ENCODE measurements around the gene TAF10. TPM values are rescaled to one million over a fixed set of nuclear protein-coding genes. Genes with fewer than 3 reads are reported as not detected.

The TAF10 gene
- polyA plus RNA-seq (2013, experiment 1 of 2): 283 TPM
- 282 TPM for polyA plus RNA-seq (2013, experiment 2 of 2)

- H4K8ac ChIP-seq (ENCODE audit: low read depth, low read length): peak within 1 kb of the TSS; percentile 87
- H2AFZ ChIP-seq (ENCODE audit: low read length): peak within 1 kb of the TSS; percentile 87
- H3K9me3 ChIP-seq (replicated peaks in 1 of 2; ENCODE audit: control insufficient read depth in 2 of 2, insufficient read depth in 1 of 2, low read depth in 1 of 2, low read length in 2 of 2): no peaks in the 10 kb centered on the region
- peak within 1 kb of the TSS; percentile 66 to 88 for H3K4me3 ChIP-seq (ENCODE audit: low read length in 2 of 2)
- peak within 1 kb of the TSS; percentile 90 for H3K23ac ChIP-seq (ENCODE audit: low read depth, low read length, poor library complexity)
- H3K18ac ChIP-seq (ENCODE audit: low read length): peak within 1 kb of the TSS; percentile 96
- peak within 1 kb of the TSS; percentile 95 for H3K4me2 ChIP-seq (ENCODE audit: insufficient read depth, low read length, poor library complexity, severe bottlenecking)
- peak; percentile 90 for DNase-seq (ENCODE audit: low spot score)
- H3K27me3 ChIP-seq (ENCODE audit: control insufficient read depth in 3 of 3, insufficient read depth in 3 of 3, low read depth in 1 of 3, low read length in 3 of 3): no peaks in the 10 kb centered on the region
- peak within 1 kb of the TSS; percentile 95 for H3K27ac ChIP-seq (replicated peaks; ENCODE audit: low read length)
- no peak within 1 kb of the TSS for H4K91ac ChIP-seq (ENCODE audit: low read depth, low read length, poor library complexity)
- H3K14ac ChIP-seq (ENCODE audit: low read length): peak within 1 kb of the TSS; percentile 89
- no peak within 1 kb of the TSS for H2BK5ac ChIP-seq (ENCODE audit: low read length)
- peaks cover 3% of the 10 kb centered on the region for H3K79me1 ChIP-seq (ENCODE audit: low read depth, low read length)
- peak within 1 kb of the TSS; percentile 91 for H2BK12ac ChIP-seq (ENCODE audit: low read length)
- H3K36me3 ChIP-seq (replicated peaks in 1 of 2; ENCODE audit: control insufficient read depth in 2 of 2, insufficient read depth in 2 of 2, low read length in 2 of 2): peaks cover 38 to 63% of the 10 kb centered on the region in 2 donors
- peak within 1 kb of the TSS; percentile 42 for H2BK120ac ChIP-seq (ENCODE audit: low read depth, low read length)
- H3K4me1 ChIP-seq (ENCODE audit: control insufficient read depth in 2 of 2, insufficient read depth in 1 of 2, low read depth in 1 of 2, low read length in 2 of 2): peaks cover 4 to 17% of the 10 kb centered on the region in 2 donors
- no CpG with 5 or more reads among the region's 51 CpGs for WGBS, 2 donors (ENCODE audit: extremely low coverage in 2 of 2, insufficient read length in 2 of 2, insufficient replicate concordance in 1 of 2)
- H3K9ac ChIP-seq (ENCODE audit: low read depth, low read length, poor library complexity): peak within 1 kb of the TSS; percentile 99
- no peak within 1 kb of the TSS for H3K4ac ChIP-seq (ENCODE audit: low read length)
- H2AK5ac ChIP-seq (ENCODE audit: low read depth, low read length): no peak within 1 kb of the TSS
- no peak within 1 kb of the TSS for H2BK15ac ChIP-seq (ENCODE audit: low read length)
Measured at GRCh38 chr11:6612213-6613041, at the start of gene TAF10. TSS of gene TAF10 (minus strand) at chr11:6612216. CDS start at chr11:6612189, 27 bp downstream.

DNA sequence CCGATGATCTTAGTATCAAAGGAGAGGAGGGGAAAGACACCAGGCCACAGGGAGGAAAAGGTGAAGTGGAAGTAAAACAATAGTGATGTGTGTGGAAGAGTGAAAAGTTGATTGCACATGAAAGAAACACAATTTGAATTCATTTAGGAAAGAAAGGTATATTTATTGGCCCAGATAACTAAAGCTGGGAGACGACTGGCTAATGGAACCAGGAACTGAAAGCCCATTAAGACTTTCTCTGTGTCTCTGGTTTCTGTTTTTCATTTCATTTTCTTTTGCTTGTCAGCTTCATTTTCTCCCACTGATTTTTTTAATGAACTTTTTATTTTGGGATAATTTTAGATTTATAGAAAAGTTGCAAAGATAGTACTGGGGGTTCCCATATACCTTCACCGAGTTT lies 48.7 kb upstream of the TAF10 start:
- H2BK12ac ChIP-seq (ENCODE audit: low read length): no peak overlapping the region
- no peak overlapping the region for H2AFZ ChIP-seq (ENCODE audit: low read length)
- H3K4ac ChIP-seq (ENCODE audit: low read length): no peak overlapping the region
- peaks cover 0 to 16% (median 3%) of the 10 kb centered on the region in 3 experiments for H3K27me3 ChIP-seq (ENCODE audit: control insufficient read depth in 3 of 3, insufficient read depth in 3 of 3, low read depth in 1 of 3, low read length in 3 of 3)
- no peaks in the 10 kb centered on the region for H3K79me1 ChIP-seq (ENCODE audit: low read depth, low read length)
- H3K4me3 ChIP-seq (ENCODE audit: low read length in 2 of 2): no peak overlapping the region
- WGBS, 2 donors (ENCODE audit: extremely low coverage in 2 of 2, insufficient read length in 2 of 2, insufficient replicate concordance in 1 of 2): no CpG with 5 or more reads among the region's 3 CpGs
- H4K91ac ChIP-seq (ENCODE audit: low read depth, low read length, poor library complexity): no peak overlapping the region
- no peak overlapping the region for H2AK5ac ChIP-seq (ENCODE audit: low read depth, low read length)
- H3K18ac ChIP-seq (ENCODE audit: low read length): no peak overlapping the region
- no peak overlapping the region for H3K4me2 ChIP-seq (ENCODE audit: insufficient read depth, low read length, poor library complexity, severe bottlenecking)
- no peak overlapping the region for H3K23ac ChIP-seq (ENCODE audit: low read depth, low read length, poor library complexity)
- no peak overlapping the region for H3K14ac ChIP-seq (ENCODE audit: low read length)
- H2BK15ac ChIP-seq (ENCODE audit: low read length): no peak overlapping the region
- no peaks in the 10 kb centered on the region for H3K36me3 ChIP-seq (replicated peaks in 1 of 2; ENCODE audit: control insufficient read depth in 2 of 2, insufficient read depth in 2 of 2, low read length in 2 of 2)
- H3K9me3 ChIP-seq (replicated peaks in 1 of 2; ENCODE audit: control insufficient read depth in 2 of 2, insufficient read depth in 1 of 2, low read depth in 1 of 2, low read length in 2 of 2): no peaks in the 10 kb centered on the region
- H4K8ac ChIP-seq (ENCODE audit: low read depth, low read length): no peak overlapping the region
- DNase-seq (ENCODE audit: low spot score): no peak
- H2BK5ac ChIP-seq (ENCODE audit: low read length): no peak overlapping the region
- no peak overlapping the region for H2BK120ac ChIP-seq (ENCODE audit: low read depth, low read length)
- H3K27ac ChIP-seq (replicated peaks; ENCODE audit: low read length): no peak overlapping the region
- peaks cover 5 to 11% of the 10 kb centered on the region in 2 donors for H3K4me1 ChIP-seq (ENCODE audit: control insufficient read depth in 2 of 2, insufficient read depth in 1 of 2, low read depth in 1 of 2, low read length in 2 of 2)
- H3K9ac ChIP-seq (ENCODE audit: low read depth, low read length, poor library complexity): no peak overlapping the region

- no peak overlapping the region for H3K4ac ChIP-seq (ENCODE audit: low read length)
- H3K9ac ChIP-seq (ENCODE audit: low read depth, low read length, poor library complexity): no peak overlapping the region
- no peak overlapping the region for H2BK120ac ChIP-seq (ENCODE audit: low read depth, low read length)
- no peak overlapping the region for H4K8ac ChIP-seq (ENCODE audit: low read depth, low read length)
- peaks cover 0 to 25% (median 3%) of the 10 kb centered on the region in 3 experiments for H3K27me3 ChIP-seq (ENCODE audit: control insufficient read depth in 3 of 3, insufficient read depth in 3 of 3, low read depth in 1 of 3, low read length in 3 of 3)
- H3K36me3 ChIP-seq (replicated peaks in 1 of 2; ENCODE audit: control insufficient read depth in 2 of 2, insufficient read depth in 2 of 2, low read length in 2 of 2): peaks cover 0 to 8% of the 10 kb centered on the region in 2 donors
- no peak overlapping the region for H2AFZ ChIP-seq (ENCODE audit: low read length)
- no peak overlapping the region for H3K14ac ChIP-seq (ENCODE audit: low read length)
- no peak overlapping the region for H3K4me3 ChIP-seq (ENCODE audit: low read length in 2 of 2)
- H3K9me3 ChIP-seq (replicated peaks in 1 of 2; ENCODE audit: control insufficient read depth in 2 of 2, insufficient read depth in 1 of 2, low read depth in 1 of 2, low read length in 2 of 2): no peaks in the 10 kb centered on the region
- DNase-seq (ENCODE audit: low spot score): no peak
- no peak overlapping the region for H2BK12ac ChIP-seq (ENCODE audit: low read length)
- no peak overlapping the region for H3K4me2 ChIP-seq (ENCODE audit: insufficient read depth, low read length, poor library complexity, severe bottlenecking)
- H4K91ac ChIP-seq (ENCODE audit: low read depth, low read length, poor library complexity): no peak overlapping the region
- no peak overlapping the region for H2BK5ac ChIP-seq (ENCODE audit: low read length)
- no peak overlapping the region for H3K18ac ChIP-seq (ENCODE audit: low read length)
- H3K23ac ChIP-seq (ENCODE audit: low read depth, low read length, poor library complexity): no peak overlapping the region
- no peak overlapping the region for H2BK15ac ChIP-seq (ENCODE audit: low read length)
- peaks cover 8 to 21% of the 10 kb centered on the region in 2 donors for H3K4me1 ChIP-seq (ENCODE audit: control insufficient read depth in 2 of 2, insufficient read depth in 1 of 2, low read depth in 1 of 2, low read length in 2 of 2)
- H3K79me1 ChIP-seq (ENCODE audit: low read depth, low read length): no peaks in the 10 kb centered on the region
- H2AK5ac ChIP-seq (ENCODE audit: low read depth, low read length): no peak overlapping the region
- no peak overlapping the region for H3K27ac ChIP-seq (replicated peaks; ENCODE audit: low read length)
Measured at GRCh38 chr11:6658647-6659046, 46.6 kb upstream of the TAF10 start.

DNA sequence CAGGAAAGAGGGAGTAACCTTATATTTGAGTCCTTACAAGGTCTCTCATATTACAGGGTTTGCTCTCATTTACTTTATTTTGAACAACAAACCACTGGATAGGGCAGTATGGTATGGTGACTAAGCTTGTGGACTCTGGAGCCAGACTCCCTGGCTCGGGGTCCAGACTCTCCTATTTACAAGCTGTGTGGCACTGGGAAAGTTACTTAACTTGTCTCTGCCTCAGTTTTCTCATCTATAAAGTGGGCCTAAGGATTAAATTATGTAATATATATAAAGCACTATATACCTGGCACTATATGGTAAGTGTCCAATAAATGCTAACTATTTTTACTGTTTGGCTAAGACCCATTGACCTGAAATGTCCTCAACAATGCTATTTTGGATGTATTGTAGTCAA lies 45.3 kb upstream of the TAF10 start:
- H3K18ac ChIP-seq (ENCODE audit: low read length): no peak overlapping the region
- H2BK15ac ChIP-seq (ENCODE audit: low read length): no peak overlapping the region
- H3K36me3 ChIP-seq (replicated peaks in 1 of 2; ENCODE audit: control insufficient read depth in 2 of 2, insufficient read depth in 2 of 2, low read length in 2 of 2): peaks cover 0 to 19% of the 10 kb centered on the region in 2 donors
- no peak overlapping the region for H3K9ac ChIP-seq (ENCODE audit: low read depth, low read length, poor library complexity)
- H3K4me2 ChIP-seq (ENCODE audit: insufficient read depth, low read length, poor library complexity, severe bottlenecking): no peak overlapping the region
- H4K91ac ChIP-seq (ENCODE audit: low read depth, low read length, poor library complexity): no peak overlapping the region
- no peak for DNase-seq (ENCODE audit: low spot score)
- H3K4me3 ChIP-seq (ENCODE audit: low read length in 2 of 2): no peak overlapping the region
- H3K4ac ChIP-seq (ENCODE audit: low read length): no peak overlapping the region
- no peak overlapping the region for H2BK12ac ChIP-seq (ENCODE audit: low read length)
- H3K9me3 ChIP-seq (replicated peaks in 1 of 2; ENCODE audit: control insufficient read depth in 2 of 2, insufficient read depth in 1 of 2, low read depth in 1 of 2, low read length in 2 of 2): no peaks in the 10 kb centered on the region
- no peak overlapping the region for H3K14ac ChIP-seq (ENCODE audit: low read length)
- no peak overlapping the region for H3K23ac ChIP-seq (ENCODE audit: low read depth, low read length, poor library complexity)
- no peak overlapping the region for H3K27ac ChIP-seq (replicated peaks; ENCODE audit: low read length)
- no peak overlapping the region for H4K8ac ChIP-seq (ENCODE audit: low read depth, low read length)
- no peaks in the 10 kb centered on the region for H3K79me1 ChIP-seq (ENCODE audit: low read depth, low read length)
- H2BK5ac ChIP-seq (ENCODE audit: low read length): no peak overlapping the region
- no peak overlapping the region for H2AK5ac ChIP-seq (ENCODE audit: low read depth, low read length)
- peaks cover 0 to 27% (median 3%) of the 10 kb centered on the region in 3 experiments for H3K27me3 ChIP-seq (ENCODE audit: control insufficient read depth in 3 of 3, insufficient read depth in 3 of 3, low read depth in 1 of 3, low read length in 3 of 3)
- no peak overlapping the region for H2AFZ ChIP-seq (ENCODE audit: low read length)
- no peak overlapping the region for H2BK120ac ChIP-seq (ENCODE audit: low read depth, low read length)
- no CpG with 5 or more reads among the region's 1 CpG for WGBS, 2 donors (ENCODE audit: extremely low coverage in 2 of 2, insufficient read length in 2 of 2, insufficient replicate concordance in 1 of 2)
- H3K4me1 ChIP-seq (ENCODE audit: control insufficient read depth in 2 of 2, insufficient read depth in 1 of 2, low read depth in 1 of 2, low read length in 2 of 2): peaks cover 8 to 19% of the 10 kb centered on the region in 2 donors
